HG02763 (cell line): Measurements from ENCODE around the gene ITFG1.
"Not testable (repeated sequence)": the region's sequence is repeated elsewhere in the genome, so short reads cannot be mapped to it uniquely, and the experiment has no call there.

Experiments
- ATAC-seq: cut with Tn5 transposase; IDR thresholded peaks from one replicate; pipeline ENCODE4 v1.9.1; 2021; ENCODE audit warnings: mild to moderate bottlenecking, moderate library complexity; ENCODE audit not compliant: unreplicated experiment

Gene ITFG1

DNA sequence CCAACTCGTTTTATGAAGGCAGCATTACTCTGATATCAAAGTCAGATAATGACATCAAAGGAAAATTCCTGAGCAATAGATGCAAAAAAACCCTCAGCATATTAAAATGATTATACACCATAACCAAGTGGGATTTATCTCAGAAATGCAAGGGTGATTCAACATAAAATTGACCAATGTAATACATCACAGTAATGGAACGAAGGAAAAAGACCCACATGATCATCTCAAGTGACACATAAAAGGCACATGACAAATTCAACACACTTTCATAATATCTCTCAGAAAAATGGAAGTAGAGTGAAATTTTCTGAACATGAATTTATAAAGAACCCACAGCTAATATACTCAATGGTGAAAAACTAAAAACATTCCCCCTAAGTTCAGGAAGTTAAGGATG lies 118.8 kb downstream of the ITFG1 start:
- no peak for ATAC-seq

GRCh38 chr16:47330562-47330961 lies 130.3 kb downstream of the ITFG1 start:
- ATAC-seq: not testable (repeated sequence)

DNA sequence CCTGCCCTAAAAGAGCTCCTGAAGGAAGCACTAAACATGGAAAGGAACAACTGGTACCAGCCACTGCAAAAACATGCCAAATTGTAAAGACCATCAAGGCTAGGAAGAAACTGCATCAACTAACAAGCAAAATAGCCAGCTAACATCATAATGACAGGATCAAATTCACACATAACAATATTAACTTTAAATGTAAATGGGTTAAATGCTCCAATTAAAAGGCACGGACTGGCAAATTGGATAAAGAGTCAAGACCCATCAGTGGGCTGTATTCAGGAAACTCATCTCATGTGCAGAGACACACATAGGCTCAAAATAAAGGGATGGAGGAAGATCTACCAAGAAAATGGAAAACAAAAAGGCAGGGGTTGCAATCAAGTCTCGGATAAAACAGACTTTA lies 136.6 kb downstream of the ITFG1 start:
- not testable (repeated sequence) for ATAC-seq

- no peak for ATAC-seq
Measured at GRCh38 chr16:47323241-47323640, 137.6 kb downstream of the ITFG1 start.

DNA sequence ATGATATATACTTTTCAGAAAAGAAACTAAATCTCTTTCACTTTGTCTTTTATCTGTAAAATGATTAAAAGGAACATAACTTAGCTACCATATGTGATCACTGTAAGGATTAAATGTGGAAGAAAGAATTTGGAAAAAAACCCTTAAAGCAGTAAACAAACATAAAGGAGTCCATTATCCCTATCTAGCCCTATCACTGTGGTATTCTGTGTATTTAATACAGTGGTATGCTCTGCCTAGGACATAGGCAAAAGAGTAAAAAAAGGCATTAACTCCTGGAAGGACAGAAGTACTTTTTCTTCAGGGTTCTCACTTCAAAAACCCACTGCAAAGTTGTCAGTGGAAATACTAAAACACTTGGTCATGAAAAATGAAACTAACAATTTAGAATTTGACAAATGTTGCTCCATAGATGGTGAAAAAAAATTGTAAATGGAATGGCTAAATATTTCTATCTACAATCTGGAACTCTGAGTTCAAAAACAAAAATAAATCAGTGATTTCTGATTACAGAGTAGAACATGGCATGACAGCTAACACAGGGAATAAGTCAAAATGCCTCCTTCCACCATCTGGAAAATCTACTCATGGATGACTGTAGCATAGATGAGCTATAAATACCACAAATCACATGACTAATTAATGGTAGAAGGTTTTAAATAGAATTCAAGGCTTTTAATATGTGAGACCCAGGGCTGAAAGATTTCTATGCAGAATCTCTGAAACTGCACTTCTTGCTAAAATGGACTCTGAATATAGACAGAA lies 140.1 kb downstream of the ITFG1 start:
- no peak for ATAC-seq

DNA sequence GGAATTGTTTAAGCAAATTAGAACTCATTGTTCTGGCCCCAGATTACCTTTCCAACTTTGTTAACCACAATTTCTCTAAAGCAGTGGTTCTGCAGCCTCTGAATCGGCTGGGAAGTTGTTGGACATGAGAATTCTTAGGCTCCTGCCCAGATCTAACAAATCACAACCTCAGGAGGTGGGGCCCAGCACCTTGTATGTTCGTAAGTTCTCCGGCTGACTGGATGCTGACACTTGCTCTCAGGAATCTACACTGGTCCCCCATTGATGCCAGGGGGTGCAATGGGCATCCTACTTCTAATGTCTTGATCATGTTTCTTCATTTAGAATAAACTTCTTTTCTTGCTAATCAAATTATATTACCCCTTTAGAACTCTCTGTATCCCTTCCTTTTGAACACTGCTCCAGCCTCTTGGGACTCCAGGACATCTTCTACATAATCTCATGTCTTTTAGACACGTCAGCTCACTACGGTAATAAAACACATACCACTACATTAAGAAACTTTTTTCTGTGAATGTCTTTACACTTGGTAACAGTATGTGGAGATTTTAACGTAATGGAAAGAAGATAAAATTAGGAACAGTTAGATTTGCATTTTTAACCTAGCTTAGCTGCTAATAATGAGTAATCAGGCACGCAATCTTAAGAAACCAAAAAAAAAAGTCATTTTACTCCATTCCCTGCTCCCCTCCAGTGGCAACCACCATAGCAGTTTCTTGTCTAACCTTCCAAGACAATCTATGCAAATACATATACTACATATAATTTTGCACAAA lies 143.2 kb downstream of the ITFG1 start:
- no peak for ATAC-seq

GRCh38 chr16:47316442-47317015 lies 144.3 kb downstream of the ITFG1 start:
- no peak for ATAC-seq

GRCh38 chr16:47311738-47312505 lies 148.9 kb downstream of the ITFG1 start:
- ATAC-seq: no peak

GRCh38 chr16:47310792-47311211 lies 150.1 kb downstream of the ITFG1 start:
- no peak for ATAC-seq

DNA sequence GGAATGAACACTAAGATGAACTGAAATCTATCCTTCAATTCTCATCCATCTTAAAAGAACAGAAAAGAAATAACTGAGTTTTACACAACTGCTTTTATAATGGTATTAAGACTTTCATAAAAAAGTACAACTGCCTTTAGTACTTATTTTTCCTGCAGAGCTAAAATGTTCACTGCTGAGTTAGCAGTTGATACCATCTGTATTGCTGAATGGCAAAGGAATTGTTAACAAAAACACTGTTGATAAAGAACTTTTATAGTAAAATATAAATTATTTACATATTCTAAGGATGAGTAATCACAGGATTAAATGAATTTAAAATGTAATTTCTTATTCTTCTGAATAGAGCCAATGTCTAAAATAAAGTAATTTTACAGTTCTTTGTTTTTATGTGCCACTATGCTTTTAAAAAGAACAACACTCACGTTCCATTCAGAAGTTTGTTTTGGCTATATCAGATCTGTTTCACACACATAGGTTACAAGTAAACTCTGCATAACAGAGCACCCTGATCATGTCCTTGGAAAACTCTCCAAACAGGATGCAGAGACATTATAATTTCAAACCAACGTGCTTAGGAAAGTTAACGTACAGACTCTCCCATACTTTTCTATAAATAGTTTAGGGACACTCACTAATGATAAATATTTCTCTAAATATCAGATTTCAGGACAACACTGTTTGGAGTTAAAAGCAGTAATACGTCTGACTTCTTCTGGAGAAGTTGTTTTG lies 151.1 kb downstream of the ITFG1 start:
- ATAC-seq: no peak

GRCh38 chr16:47308601-47309000 lies 152.3 kb downstream of the ITFG1 start:
- ATAC-seq: no peak

GRCh38 chr16:47304563-47304962 lies 156.3 kb downstream of the ITFG1 start:
- ATAC-seq: no peak

GRCh38 chr16:47299587-47299986 lies 161.3 kb downstream of the ITFG1 start:
- no peak for ATAC-seq

DNA sequence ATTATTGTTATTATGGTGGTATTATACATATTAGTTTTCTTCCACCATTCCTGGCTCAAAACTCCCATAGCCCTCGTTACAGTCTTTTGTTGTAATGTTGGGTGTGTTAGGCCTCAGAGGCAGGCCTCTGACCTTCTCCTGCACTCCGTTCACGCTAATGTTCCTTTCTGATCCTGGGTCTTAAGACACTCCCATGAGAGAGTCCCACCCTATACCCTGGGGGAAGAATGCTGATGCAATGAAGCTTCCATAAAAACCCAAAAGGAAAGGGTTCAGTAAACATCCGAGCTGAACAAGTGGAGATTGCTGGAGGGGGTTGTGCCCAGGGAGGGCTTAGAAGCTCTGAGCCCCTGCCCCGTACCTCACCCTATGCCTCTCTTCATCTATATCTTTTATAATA lies 175.9 kb downstream of the ITFG1 start:
- no peak for ATAC-seq

GRCh38 chr16:47278306-47278970 lies 182.4 kb downstream of the ITFG1 start:
- ATAC-seq: no peak

GRCh38 chr16:47276522-47276921 lies 184.3 kb downstream of the ITFG1 start:
- no peak for ATAC-seq

DNA sequence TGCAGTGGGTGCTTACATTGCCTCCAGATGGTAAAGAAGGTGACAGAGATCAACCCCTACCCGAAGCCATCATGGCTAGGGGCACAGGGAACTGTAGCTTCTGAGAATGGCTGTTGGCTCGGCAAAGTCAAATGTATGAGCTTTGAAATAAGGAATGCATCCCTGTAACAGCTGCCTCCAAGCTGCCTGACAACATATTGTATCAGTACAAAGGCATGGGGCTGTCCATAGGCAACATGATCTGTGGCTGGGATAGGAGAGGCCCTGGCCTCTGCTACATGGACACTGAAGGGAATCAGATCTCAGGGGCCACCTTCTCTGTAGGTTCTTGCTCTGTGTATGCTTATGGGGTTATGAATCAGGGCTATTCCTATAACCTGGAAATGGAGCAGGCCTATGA lies 197.9 kb downstream of the ITFG1 start:
- ATAC-seq: no peak

DNA sequence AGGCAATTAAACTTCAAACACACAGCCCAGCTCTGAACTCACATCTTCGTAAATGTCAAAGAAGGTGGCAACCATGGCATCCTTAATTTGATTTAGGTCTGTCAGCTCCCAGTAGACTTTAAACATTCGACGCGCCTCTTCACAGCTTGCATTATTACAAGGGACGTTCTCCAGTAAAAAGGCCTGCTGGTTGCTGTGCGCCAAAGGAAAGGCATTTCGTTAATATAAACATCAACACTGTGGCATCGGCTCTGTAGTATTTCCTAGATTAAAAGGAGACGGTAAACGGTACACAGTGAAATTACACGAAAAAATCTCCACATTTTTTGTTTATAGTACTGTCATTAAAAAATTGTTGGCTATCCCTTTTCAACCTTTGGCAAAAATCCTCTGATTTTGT lies 200.4 kb downstream of the ITFG1 start:
- no peak for ATAC-seq

- no peak for ATAC-seq
Measured at GRCh38 chr16:47258874-47259461, 201.9 kb downstream of the ITFG1 start.

- no peak for ATAC-seq
Measured at GRCh38 chr16:47254756-47255155, 206.1 kb downstream of the ITFG1 start.
